A673 (cell line): Measurements from ENCODE around the gene MED15. TPM values are rescaled to one million over a fixed set of nuclear protein-coding genes. Genes with fewer than 3 reads are reported as not detected.

Experiments
- BruUV-seq: library from RNA; stranded (reverse); fragments of 400-500 nt; replicated peaks from 2 replicates; lab custom pipeline; 2021; lab: Mats Ljungman, UMichigan
- CTCF ChIA-PET: fragments of 300-600 bp; sonication (Branson Sonifier 250); formaldehyde crosslinking; loops from one replicate; lab custom pipeline; 2022; ENCODE audit warnings: antibody characterized with exemption; lab: Charles Lee
- POLR2A ChIA-PET: fragments of 300-600 bp; sonication (Branson Sonifier 250); formaldehyde crosslinking; loops from one replicate; lab custom pipeline; 2022; ENCODE audit warnings: antibody characterized with exemption; ENCODE audit not compliant: low non-redundant PET; lab: Charles Lee
- DNase-seq: peaks from one replicate; pipeline ENCODE4 v3.0.0-alpha.2; 2015; ENCODE audit warnings: low spot score
- H3K27ac ChIP-seq: fragments of 200-600 bp; sonication (generic); 2 replicates; pipeline ENCODE4 v1.5.1; 2016; ENCODE audit warnings: mixed run types, low read depth, mild to moderate bottlenecking, mixed read lengths, antibody characterized with exemption, low read length; ENCODE audit not compliant: poor library complexity, severe bottlenecking
- H3K27me3 ChIP-seq: fragments of 200-600 bp; sonication (generic); replicated peaks from 2 replicates; pipeline ENCODE4 v1.6.1; 2017; ENCODE audit warnings: mixed run types, low read depth, mild to moderate bottlenecking, mixed read lengths, antibody characterized with exemption, low read length; ENCODE audit not compliant: insufficient read depth, poor library complexity
- H3K36me3 ChIP-seq: fragments of 200-600 bp; sonication (generic); 2 replicates; pipeline ENCODE4 v1.6.1; 2016; ENCODE audit warnings: mixed run types, mild to moderate bottlenecking, mixed read lengths, antibody characterized with exemption, low read length; ENCODE audit not compliant: insufficient read depth, poor library complexity, severe bottlenecking
- H3K4me1 ChIP-seq: fragments of 200-600 bp; sonication (generic); 2 replicates; pipeline ENCODE4 v1.6.1; 2017; ENCODE audit warnings: mixed run types, mild to moderate bottlenecking, mixed read lengths, antibody characterized with exemption, low read length; ENCODE audit not compliant: insufficient read depth, poor library complexity, severe bottlenecking
- H3K4me3 ChIP-seq: fragments of 200-600 bp; sonication (generic); 2 replicates; pipeline ENCODE4 v1.5.1; 2016; ENCODE audit warnings: low read depth, mixed run types, mild to moderate bottlenecking, mixed read lengths, low read length; ENCODE audit not compliant: poor library complexity, severe bottlenecking
- H3K9me3 ChIP-seq: fragments of 200-600 bp; sonication (generic); 2 replicates; pipeline ENCODE4 v1.6.1; 2016; ENCODE audit warnings: mixed run types, low read depth, mild to moderate bottlenecking, mixed read lengths, antibody characterized with exemption, low read length; ENCODE audit not compliant: poor library complexity, severe bottlenecking
- CTCF ChIP-seq: fragments of 300-800, 200-600 bp; sonication (generic); conservative IDR thresholded peaks from 2 replicates; pipeline ENCODE4 v1.5.1; 2017; ENCODE audit warnings: low read depth, mild to moderate bottlenecking, antibody characterized with exemption, low read length, moderate library complexity, mixed read lengths
- EZH2 ChIP-seq: fragments of 200-600 bp; sonication (generic); IDR thresholded peaks from 2 replicates; pipeline ENCODE4 v1.6.1; 2017; ENCODE audit warnings: borderline replicate concordance, low read depth, mild to moderate bottlenecking, mixed read lengths, antibody characterized with exemption, low read length; ENCODE audit not compliant: poor library complexity, severe bottlenecking
- intact Hi-C: fragments of 100-400 bp; cut with micrococcal nuclease; formaldehyde crosslinking; loops from one replicate; pipeline ENCODE4 v1.10.0; 2022; ENCODE audit not compliant: unreplicated experiment
- total RNA-seq: library from RNA; stranded (reverse); gene quantifications from 2 replicates; pipeline ENCODE4 v1.2.3, GENCODE V29; 2021

The MED15 gene
- total RNA-seq, 1 experiment from 2014 or later = 96.2 TPM

GRCh38 chr22:20459152-20459542, 48.3 kb upstream of the MED15 start:
- Histone ChIP-seq H3K36me3 (peaks cover 9% of the 10 kb centered on the region), H3K27me3 (no peaks in the 10 kb centered on the region), H3K4me1 (no peaks in the 10 kb centered on the region), H3K9me3 (no peaks in the 10 kb centered on the region), H3K4me3 (no peak overlapping the region), H3K27ac (no peak overlapping the region)
- TF ChIP-seq CTCF = no peak
- no peak for TF ChIP-seq EZH2
- no TSS peak for BruUV-seq
- ChIA-PET POLR2A (no interaction called here), CTCF (no interaction called here)
- intact Hi-C loops = no loop called here
- DNase-seq = no peak

- H3K27ac ChIP-seq = no peak overlapping the region
- DNase-seq = no peak
- H3K4me1 ChIP-seq = no peaks in the 10 kb centered on the region
- CTCF ChIA-PET = no interaction called here
- POLR2A ChIA-PET = no interaction called here
- H3K27me3 ChIP-seq = no peaks in the 10 kb centered on the region
- BruUV-seq = no TSS peak
- H3K36me3 ChIP-seq = peaks cover 11% of the 10 kb centered on the region
- intact Hi-C loops = no loop called here
- H3K4me3 ChIP-seq = no peak overlapping the region
- H3K9me3 ChIP-seq = no peaks in the 10 kb centered on the region
- TF ChIP-seq EZH2 = no peak
- no peak for TF ChIP-seq CTCF
Observed at GRCh38 chr22:20459862-20460261, 47.5 kb upstream of the MED15 start.

GRCh38 chr22:20463324-20464095, 43.9 kb upstream of the MED15 start:
- Histone ChIP-seq H3K4me3 (no peak overlapping the region), H3K27ac (no peak overlapping the region), H3K9me3 (no peaks in the 10 kb centered on the region), H3K27me3 (no peaks in the 10 kb centered on the region), H3K36me3 (peaks cover 6% of the 10 kb centered on the region), H3K4me1 (no peaks in the 10 kb centered on the region)
- BruUV-seq = no TSS peak
- intact Hi-C loops = no loop called here
- no peak for TF ChIP-seq EZH2
- no peak for TF ChIP-seq CTCF
- ChIA-PET CTCF (no interaction called here), POLR2A (no interaction called here)
- no peak for DNase-seq
